ENCODE measurements around the gene CRTC3. TPM values are rescaled to one million over a fixed set of nuclear protein-coding genes. Genes with fewer than 3 reads are reported as not detected.

The CRTC3 gene, protein sequence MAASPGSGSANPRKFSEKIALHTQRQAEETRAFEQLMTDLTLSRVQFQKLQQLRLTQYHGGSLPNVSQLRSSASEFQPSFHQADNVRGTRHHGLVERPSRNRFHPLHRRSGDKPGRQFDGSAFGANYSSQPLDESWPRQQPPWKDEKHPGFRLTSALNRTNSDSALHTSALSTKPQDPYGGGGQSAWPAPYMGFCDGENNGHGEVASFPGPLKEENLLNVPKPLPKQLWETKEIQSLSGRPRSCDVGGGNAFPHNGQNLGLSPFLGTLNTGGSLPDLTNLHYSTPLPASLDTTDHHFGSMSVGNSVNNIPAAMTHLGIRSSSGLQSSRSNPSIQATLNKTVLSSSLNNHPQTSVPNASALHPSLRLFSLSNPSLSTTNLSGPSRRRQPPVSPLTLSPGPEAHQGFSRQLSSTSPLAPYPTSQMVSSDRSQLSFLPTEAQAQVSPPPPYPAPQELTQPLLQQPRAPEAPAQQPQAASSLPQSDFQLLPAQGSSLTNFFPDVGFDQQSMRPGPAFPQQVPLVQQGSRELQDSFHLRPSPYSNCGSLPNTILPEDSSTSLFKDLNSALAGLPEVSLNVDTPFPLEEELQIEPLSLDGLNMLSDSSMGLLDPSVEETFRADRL
- 4.7 and 6.7 TPM in 2 replicates for total RNA-seq (2012; rRNA removed)
- 14.8 and 17.3 TPM in 2 replicates for polyA plus RNA-seq (2012; rRNA removed)
- polyA plus RNA-seq (2012; cell fraction: cytosol; rRNA removed): 7.9 and 10.2 TPM in 2 replicates
- polyA plus RNA-seq (2012; cell fraction: nucleus; rRNA removed; ENCODE audit: low replicate concordance): 34.6 and 47.3 TPM in 2 replicates
- Bru-seq, nascent RNA: percentile 89 among the genes with signal in this experiment
- BruChase-seq, experiment 1, labeled RNA remaining after a 6-hour chase: percentile 91 among the genes with signal in this experiment
- BruChase-seq, experiment 2, labeled RNA remaining after a 2-hour chase: percentile 88 among the genes with signal in this experiment
- long read RNA-seq, full-length matches to known transcripts: 3 of 21 reads
- long read RNA-seq, partial matches to known transcripts: 7 of 21 reads
- long read RNA-seq, other reads (novel, unspliced or antisense): 11 of 21 reads

DNA sequence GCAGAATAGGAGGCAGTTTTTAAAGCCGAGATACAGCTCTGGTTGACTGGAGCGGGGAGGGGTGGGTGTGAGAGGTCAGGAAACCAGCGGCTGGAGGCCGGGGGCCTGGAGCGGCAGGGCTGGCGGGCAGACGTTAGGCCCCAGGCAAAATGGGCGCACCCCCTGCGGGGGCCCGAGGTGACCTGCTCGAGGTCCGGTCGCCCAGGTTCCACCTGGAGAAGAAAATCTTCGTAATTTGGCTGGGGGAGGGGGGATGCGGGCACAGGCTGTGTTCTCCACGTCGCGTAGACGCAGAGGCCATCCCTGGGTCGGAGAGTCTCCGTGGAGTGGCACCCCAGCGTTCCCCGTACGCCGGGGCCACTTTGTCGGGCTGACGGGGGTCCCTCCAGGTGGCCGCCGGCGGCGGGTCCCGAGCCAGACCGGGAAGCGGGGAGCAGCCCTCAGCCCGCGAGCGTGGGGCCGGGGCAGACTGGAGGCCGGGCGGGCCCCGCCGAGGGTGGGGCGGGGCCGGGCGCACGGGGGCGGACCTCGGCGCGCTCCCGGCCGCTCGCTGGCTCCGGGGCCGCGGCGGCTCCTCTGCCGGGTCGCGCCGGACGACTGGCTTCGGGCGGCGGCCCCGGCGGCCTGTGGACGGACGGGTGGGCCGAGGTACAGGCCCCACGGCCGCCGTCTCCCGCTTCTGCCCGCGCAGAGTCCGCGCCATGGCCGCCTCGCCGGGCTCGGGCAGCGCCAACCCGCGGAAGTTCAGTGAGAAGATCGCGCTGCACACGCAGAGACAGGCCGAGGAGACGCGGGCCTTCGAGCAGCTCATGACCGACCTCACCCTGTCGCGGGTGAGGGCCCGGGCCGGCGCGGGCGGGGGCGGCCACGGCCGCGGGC is at the start of gene CRTC3:
TSS of gene CRTC3 (plus strand) at position 553 of the 879 bp plus-strand sequence. CDS start at position 702, 149 bp downstream.
- in situ Hi-C loops (cut with MboI; ENCODE audit: low sequenced_read_pairs): no loop called here
- POLR2A ChIA-PET (ENCODE audit: unreplicated experiment): interaction anchor here (0.6 kb wide), 1 partner anchor 600 kb away, joined by 17 read pairs; no protein-coding TSS in a partner anchor
- TF ChIP-seq SMC3 (IDR thresholded peaks at IDR 0.05; ENCODE audit: low read depth, low read length) (no peak), CEBPB (IDR thresholded peaks at IDR 0.05; ENCODE audit: low read depth, low read length) (no peak), RFX5 (IDR thresholded peaks at IDR 0.05; ENCODE audit: low read depth, low read length) (no peak), CHD1 (IDR thresholded peaks at IDR 0.05; ENCODE audit: low read depth, low read length) (no peak), POLR2A (IDR thresholded peaks at IDR 0.05; ENCODE audit: low read depth, low read length) (peak; percentile 66; the same call in 1 of the 2 replicates), CTCF (conservative IDR thresholded peaks at IDR 0.05; ENCODE audit: low read depth, low read length) (peak; percentile 23; the same call in 1 of the 2 replicates), BHLHE40 (IDR thresholded peaks at IDR 0.05; ENCODE audit: low read depth, low read length) (no peak), MXI1 (IDR thresholded peaks at IDR 0.05; ENCODE audit: borderline replicate concordance, low read depth, low read length) (0 out of 2 replicates have a peak, but pooled peaks have one; percentile 33)
- TF ChIP-seq, protein P1, sequence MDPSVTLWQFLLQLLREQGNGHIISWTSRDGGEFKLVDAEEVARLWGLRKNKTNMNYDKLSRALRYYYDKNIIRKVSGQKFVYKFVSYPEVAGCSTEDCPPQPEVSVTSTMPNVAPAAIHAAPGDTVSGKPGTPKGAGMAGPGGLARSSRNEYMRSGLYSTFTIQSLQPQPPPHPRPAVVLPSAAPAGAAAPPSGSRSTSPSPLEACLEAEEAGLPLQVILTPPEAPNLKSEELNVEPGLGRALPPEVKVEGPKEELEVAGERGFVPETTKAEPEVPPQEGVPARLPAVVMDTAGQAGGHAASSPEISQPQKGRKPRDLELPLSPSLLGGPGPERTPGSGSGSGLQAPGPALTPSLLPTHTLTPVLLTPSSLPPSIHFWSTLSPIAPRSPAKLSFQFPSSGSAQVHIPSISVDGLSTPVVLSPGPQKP (IDR thresholded peaks at IDR 0.05; ENCODE audit: borderline replicate concordance, low read depth, low read length): no peak

More for the DNA sequence above, at the start of gene CRTC3:
- Histone ChIP-seq H3K4me1 (ENCODE audit: control insufficient read depth, insufficient read depth, low read length) (peaks cover 11% of the 10 kb centered on the region), H3K27me3 (ENCODE audit: control insufficient read depth, insufficient read depth, low read length) (no peaks in the 10 kb centered on the region), H3K27ac (ENCODE audit: insufficient read depth, low read length) (peak within 1 kb of the TSS; percentile 94), H3K9me3 (ENCODE audit: control insufficient read depth, insufficient read depth, low read length) (no peaks in the 10 kb centered on the region), H3K36me3 (ENCODE audit: control insufficient read depth, insufficient read depth, low read length) (no peaks in the 10 kb centered on the region), H3K4ac (ENCODE audit: low read depth, low read length) (peak within 1 kb of the TSS; percentile 89), H3K4me2 (ENCODE audit: low read depth, low read length) (peak within 1 kb of the TSS; percentile 90), H3K79me1 (ENCODE audit: low read depth in 1 of 2, low read length in 2 of 2) (peaks cover 4 to 45% of the 10 kb centered on the region in 2 experiments), H3K9ac (ENCODE audit: low read depth, low read length) (peak within 1 kb of the TSS; percentile 87), H2BK20ac (ENCODE audit: low read depth, low read length) (no peak within 1 kb of the TSS), H4K8ac (ENCODE audit: low read depth in 2 of 2, low read length in 2 of 2) (peak within 1 kb of the TSS; percentile 56 to 90), H2AFZ (replicated peaks; ENCODE audit: low read length, poor library complexity) (peak within 1 kb of the TSS; percentile 99), H4K91ac (ENCODE audit: insufficient read depth, low read depth, low read length) (peak within 1 kb of the TSS; percentile 63), H2AK9ac (replicated peaks; ENCODE audit: low read depth, low read length, poor library complexity) (peak within 1 kb of the TSS; percentile 88), H2BK120ac (ENCODE audit: low read depth, low read length) (peak within 1 kb of the TSS; percentile 71), H3K23ac (ENCODE audit: low read depth, low read length) (peak within 1 kb of the TSS; percentile 74), H3K18ac (ENCODE audit: low read depth, low read length) (peak within 1 kb of the TSS; percentile 76; the same call in 1 of the 2 replicates), H2BK5ac (ENCODE audit: low read depth, low read length, poor library complexity, severe bottlenecking) (peak within 1 kb of the TSS; percentile 91), H3K9me1 (ENCODE audit: insufficient read depth, low read length) (peaks cover 6% of the 10 kb centered on the region), H4K20me1 (ENCODE audit: insufficient read depth, low read length) (peaks cover 37% of the 10 kb centered on the region), H2BK15ac (ENCODE audit: low read depth, low read length) (no peak within 1 kb of the TSS), H4K5ac (ENCODE audit: low read depth, low read length) (peak within 1 kb of the TSS; percentile 71), H3K4me3 (ENCODE audit: insufficient read depth, low read depth, low read length) (peak within 1 kb of the TSS; percentile 92), H3K14ac (replicated peaks; ENCODE audit: low read depth, low read length) (peak within 1 kb of the TSS; percentile 85), H2AK5ac (ENCODE audit: low read depth, low read length) (peak within 1 kb of the TSS; percentile 27), H3K56ac (ENCODE audit: extremely low read depth, insufficient read depth, low read length) (peak within 1 kb of the TSS; percentile 14)
- no TSS peak for BruUV-seq (replicated peaks)
- ATAC-seq (ENCODE audit: low read depth) (peak; percentile 96), DNase-seq (peak; percentile 48)
- intact Hi-C loops (cut with micrococcal nuclease) (loop anchor here (2.0 kb wide), 1 partner anchor 17 kb away; no protein-coding TSS in a partner anchor), dilution Hi-C loops (cut with HindIII; ENCODE audit: low sequenced_read_pairs, unreplicated experiment) (no loop called here)
- 8% methylated on average over 49 of the region's 104 CpGs; no CpG with 5 or more reads in 1 of the 2 experiments for WGBS, 2 experiments (ENCODE audit: extremely low coverage in 2 of 2, insufficient read length in 1 of 2)
- CTCF ChIA-PET: interaction anchor here (0.6 kb wide), 1 partner anchor 86 kb away, joined by 3 read pairs; no protein-coding TSS in a partner anchor
